Ovary (tissue), 9 donors: ENCODE data around the gene CCNI2. TPM values are rescaled to one million over a fixed set of nuclear protein-coding genes. Genes with fewer than 3 reads are reported as not detected.

Experiments used
- DNase-seq, 5 donors: peaks; one replicate each; pipeline ENCODE4 v3.0.0-alpha.2; 2019 to 2020
- H3K27ac ChIP-seq, 2 donors: fragments of 200-600 bp; one replicate each; pipeline versions ENCODE4 v1.5.1 to v1.8.0; 2019 to 2022
- H3K27me3 ChIP-seq: fragments of 200-600 bp; one replicate; pipeline ENCODE4 v1.8.0; 2022
- H3K36me3 ChIP-seq: fragments of 200-600 bp; sonication (generic); one replicate; pipeline ENCODE4 v1.5.1; 2019
- H3K4me1 ChIP-seq: one replicate; pipeline ENCODE4 v1.8.1; 2013; ENCODE audit warnings: mild to moderate bottlenecking, moderate library complexity; ENCODE audit not compliant: insufficient read depth
- H3K4me3 ChIP-seq: fragments of 200-600 bp; sonication (generic); one replicate; pipeline ENCODE4 v1.5.1; 2017
- H3K9me3 ChIP-seq, 2 donors: fragments of 200-600 bp in 1 of 2; sonication (generic) in 1 of 2; one replicate each; pipeline versions ENCODE4 v1.5.1 to v1.8.1; 2013 to 2019; ENCODE audit warnings: mild to moderate bottlenecking in 1 of 2, moderate library complexity in 1 of 2
- EP300 ChIP-seq: sonication (generic); formaldehyde crosslinking; IDR thresholded peaks from one replicate; pipeline ENCODE4 v1.6.1; 2017; ENCODE audit warnings: antibody characterized with exemption
- POLR2A ChIP-seq: fragments of 450-650 bp; IDR thresholded peaks from one replicate; pipeline ENCODE4 v1.6.1; 2017; ENCODE audit warnings: antibody characterized with exemption, mild to moderate bottlenecking, moderate library complexity
- WGBS, 3 donors: extraction: QIAGEN DNeasy Blood & Tissue Kit in 1 of 3; methylation state at CpG; one replicate each; pipeline versions ENCODE4 v1.1.5 to v1.1.7; 2013 to 2017; 5-methylcytosine and 5-hydroxymethylcytosine counted together
- intact Hi-C, 4 donors: fragments of 100-400 bp; cut with DNase I; formaldehyde crosslinking; loops; one replicate each; pipeline versions ENCODE4 v1.11.0 to v1.15.1; 2022 to 2023
- polyA plus RNA-seq, 2 donors: library from polyadenylated mRNA; stranded (reverse); fragments of 200-250 nt in 1 of 2; fragments of 350-450 nt in 1 of 2; fragmentation: Illumina TruSeq in 1 of 2; extraction: RNeasy Lipid Tissue Mini Kit (QIAGEN cat#74804) in 1 of 2; gene quantifications; one replicate each; pipeline ENCODE4 v1.2.3, GENCODE V29; 2013 to 2014
- total RNA-seq, 7 donors: library from RNA; depleted of rRNA in 2 of 7; stranded (reverse); fragments of >200 nt in 2 of 7; fragmentation: NEBNext Ultra II Directional in 3 of 7; extraction: Animal tissue kit (Norgen Biotek cat#: 25700) in 3 of 7; gene quantifications; one replicate each; pipeline versions ENCODE4 v1.1.0 to v1.2.4, GENCODE V29; 2016 to 2023
- TF ChIP-seq, protein P1 (sequence below), 3 donors: fragments of 450-650 bp in 2 of 3; fragments of 200-600 bp in 1 of 3; IDR thresholded peaks; one replicate each; pipeline versions ENCODE4 v1.5.1 to v1.8.0; 2016 to 2022; ENCODE audit warnings: antibody characterized with exemption in 3 of 3, mild to moderate bottlenecking in 1 of 3
- donor health status: DM: no; HTN: no; CAD: no; lungs with moderate emphysema.
- donor health status: DM: no; HTN: no; CAD: no.
- donor health status: Bipolar disorder and iron deficiency.
- donor health status: DM: yes; HTN: yes; CAD: no.
- donor health status: DM: no; HTN: no; CAD: no.
- donor health status: DM: yes; HTN: yes; CAD: no.

Gene CCNI2
- total and polyA plus RNA-seq, 9 donors: 0.10 to 1.4 (median 0.49) TPM; not detected in 5

- Histone ChIP-seq H3K9me3 (no peaks in the 10 kb centered on the region), H3K27ac (no peak overlapping the region), H3K4me3 (no peak overlapping the region), H3K36me3 (no peaks in the 10 kb centered on the region), H3K27me3 (no peaks in the 10 kb centered on the region), H3K4me1 (peaks cover 16% of the 10 kb centered on the region)
- 77 to 84% (median 83%) methylated on average over 5 of the region's 5 CpGs for WGBS, 3 donors
- no peak for DNase-seq
- intact Hi-C loops: no loop called here
- TF ChIP-seq EP300 (no peak), POLR2A (no peak)
- TF ChIP-seq, protein P1, sequence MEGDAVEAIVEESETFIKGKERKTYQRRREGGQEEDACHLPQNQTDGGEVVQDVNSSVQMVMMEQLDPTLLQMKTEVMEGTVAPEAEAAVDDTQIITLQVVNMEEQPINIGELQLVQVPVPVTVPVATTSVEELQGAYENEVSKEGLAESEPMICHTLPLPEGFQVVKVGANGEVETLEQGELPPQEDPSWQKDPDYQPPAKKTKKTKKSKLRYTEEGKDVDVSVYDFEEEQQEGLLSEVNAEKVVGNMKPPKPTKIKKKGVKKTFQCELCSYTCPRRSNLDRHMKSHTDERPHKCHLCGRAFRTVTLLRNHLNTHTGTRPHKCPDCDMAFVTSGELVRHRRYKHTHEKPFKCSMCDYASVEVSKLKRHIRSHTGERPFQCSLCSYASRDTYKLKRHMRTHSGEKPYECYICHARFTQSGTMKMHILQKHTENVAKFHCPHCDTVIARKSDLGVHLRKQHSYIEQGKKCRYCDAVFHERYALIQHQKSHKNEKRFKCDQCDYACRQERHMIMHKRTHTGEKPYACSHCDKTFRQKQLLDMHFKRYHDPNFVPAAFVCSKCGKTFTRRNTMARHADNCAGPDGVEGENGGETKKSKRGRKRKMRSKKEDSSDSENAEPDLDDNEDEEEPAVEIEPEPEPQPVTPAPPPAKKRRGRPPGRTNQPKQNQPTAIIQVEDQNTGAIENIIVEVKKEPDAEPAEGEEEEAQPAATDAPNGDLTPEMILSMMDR (IDR thresholded peaks at IDR 0.05): no peak
Observed at GRCh38 chr5:132773114-132773513, 25.9 kb downstream of the CCNI2 start.

DNA sequence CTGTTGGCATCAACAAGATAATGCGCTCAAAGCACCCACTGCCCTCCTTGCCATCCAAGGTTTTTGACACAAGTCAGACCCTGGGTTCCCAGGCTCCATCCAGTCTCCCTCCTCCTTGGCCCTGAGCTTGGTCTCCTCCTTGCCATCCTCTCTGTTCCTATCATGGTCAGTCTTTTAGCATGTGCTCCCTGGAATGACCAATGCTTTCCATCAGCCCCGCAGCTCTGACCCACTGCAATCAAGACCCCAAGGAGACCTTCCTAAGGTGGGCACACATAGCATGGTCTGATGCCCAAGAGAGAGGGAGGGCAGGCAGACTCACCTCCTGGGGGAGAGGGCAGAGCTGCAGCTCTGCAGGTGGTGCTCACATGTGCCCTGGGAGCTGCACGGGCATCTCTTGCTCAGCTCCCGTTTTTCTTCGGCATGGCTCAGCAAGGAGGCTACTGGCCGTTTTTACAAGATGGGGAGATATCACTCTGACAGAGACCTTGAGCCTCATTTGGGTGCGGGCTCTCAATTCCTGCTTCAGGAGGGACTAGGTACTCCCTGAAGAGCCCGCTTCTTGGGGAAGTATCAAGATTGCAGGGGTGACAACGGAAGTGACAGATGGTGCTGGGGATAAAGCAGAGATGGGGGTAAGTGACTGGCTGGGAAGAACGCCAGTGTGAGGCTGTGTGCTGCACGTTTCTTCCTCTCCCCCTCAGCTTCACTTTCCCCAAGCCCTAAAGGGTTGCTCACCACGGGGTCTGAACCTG is 26.6 kb downstream of the CCNI2 start:
- Histone ChIP-seq H3K27ac (no peak overlapping the region), H3K36me3 (no peaks in the 10 kb centered on the region), H3K9me3 (no peaks in the 10 kb centered on the region), H3K27me3 (no peaks in the 10 kb centered on the region), H3K4me3 (no peak overlapping the region), H3K4me1 (peaks cover 16% of the 10 kb centered on the region)
- 67 to 78% (median 72%) methylated on average over 12 of the region's 12 CpGs for WGBS, 3 donors
- DNase-seq: no peak
- TF ChIP-seq, protein P1 (IDR thresholded peaks at IDR 0.05): no peak
- TF ChIP-seq EP300: no peak
- no peak for TF ChIP-seq POLR2A
- intact Hi-C loops: no loop called here

DNA sequence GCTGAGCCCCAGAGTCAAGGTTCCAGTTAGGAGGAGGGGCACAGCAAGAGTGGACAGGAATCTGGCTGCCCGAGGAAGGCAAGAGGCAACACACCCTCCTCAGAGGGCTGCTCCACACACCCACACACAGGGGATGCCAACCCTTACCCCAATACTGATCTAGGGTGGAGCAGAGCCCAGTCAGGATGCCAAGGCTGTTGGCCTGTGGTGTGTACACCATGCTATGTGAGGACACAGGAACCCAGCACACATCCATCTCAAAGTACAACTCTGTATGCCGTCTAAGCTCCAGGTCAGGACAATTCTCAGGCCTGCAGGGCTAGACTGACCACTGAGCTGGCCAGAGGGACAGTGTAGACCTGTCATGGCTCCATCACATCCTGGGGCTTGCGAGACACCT is 27.2 kb downstream of the CCNI2 start:
- Histone ChIP-seq H3K4me1 (peaks cover 16% of the 10 kb centered on the region), H3K9me3 (no peaks in the 10 kb centered on the region), H3K36me3 (no peaks in the 10 kb centered on the region), H3K27ac (no peak overlapping the region), H3K27me3 (no peaks in the 10 kb centered on the region), H3K4me3 (no peak overlapping the region)
- WGBS, 3 donors: 59 to 63% (median 63%) methylated on average over 3 of the region's 3 CpGs
- TF ChIP-seq POLR2A (no peak), EP300 (no peak)
- TF ChIP-seq, protein P1 (IDR thresholded peaks at IDR 0.05): no peak
- no peak for DNase-seq
- intact Hi-C loops: no loop called here

GRCh38 chr5:132774896-132775295 is 27.7 kb downstream of the CCNI2 start:
- TF ChIP-seq, protein P1 (IDR thresholded peaks at IDR 0.05): no peak
- TF ChIP-seq POLR2A (no peak), EP300 (no peak)
- H3K4me3 ChIP-seq: no peak overlapping the region
- H3K4me1 ChIP-seq: peaks cover 16% of the 10 kb centered on the region
- H3K27me3 ChIP-seq: no peaks in the 10 kb centered on the region
- no peaks in the 10 kb centered on the region for H3K9me3 ChIP-seq
- intact Hi-C loops: loop anchor here in 1 of 4 donors (5.0 kb wide), 1 partner anchor 47 kb away; no protein-coding TSS in a partner anchor
- no peak for DNase-seq
- 70 to 85% (median 85%) methylated on average over 5 of the region's 5 CpGs for WGBS, 3 donors
- no peak overlapping the region for H3K27ac ChIP-seq
- no peaks in the 10 kb centered on the region for H3K36me3 ChIP-seq
